ENCODE measurements around the gene GPR158.
"Not testable (repeated sequence)": the region's sequence is repeated elsewhere in the genome, so short reads cannot be mapped to it uniquely, and the experiment has no call there.

GPR158 gene

GRCh38 chr10:25339966-25340365 is 165.2 kb downstream of the GPR158 start:
- no peak for DNase-seq (ENCODE audit: low read depth)
- TF ChIP-seq, protein P1, sequence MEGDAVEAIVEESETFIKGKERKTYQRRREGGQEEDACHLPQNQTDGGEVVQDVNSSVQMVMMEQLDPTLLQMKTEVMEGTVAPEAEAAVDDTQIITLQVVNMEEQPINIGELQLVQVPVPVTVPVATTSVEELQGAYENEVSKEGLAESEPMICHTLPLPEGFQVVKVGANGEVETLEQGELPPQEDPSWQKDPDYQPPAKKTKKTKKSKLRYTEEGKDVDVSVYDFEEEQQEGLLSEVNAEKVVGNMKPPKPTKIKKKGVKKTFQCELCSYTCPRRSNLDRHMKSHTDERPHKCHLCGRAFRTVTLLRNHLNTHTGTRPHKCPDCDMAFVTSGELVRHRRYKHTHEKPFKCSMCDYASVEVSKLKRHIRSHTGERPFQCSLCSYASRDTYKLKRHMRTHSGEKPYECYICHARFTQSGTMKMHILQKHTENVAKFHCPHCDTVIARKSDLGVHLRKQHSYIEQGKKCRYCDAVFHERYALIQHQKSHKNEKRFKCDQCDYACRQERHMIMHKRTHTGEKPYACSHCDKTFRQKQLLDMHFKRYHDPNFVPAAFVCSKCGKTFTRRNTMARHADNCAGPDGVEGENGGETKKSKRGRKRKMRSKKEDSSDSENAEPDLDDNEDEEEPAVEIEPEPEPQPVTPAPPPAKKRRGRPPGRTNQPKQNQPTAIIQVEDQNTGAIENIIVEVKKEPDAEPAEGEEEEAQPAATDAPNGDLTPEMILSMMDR (IDR thresholded peaks at IDR 0.05; ENCODE audit: insufficient read depth, low read depth, low read length, missing control alignments): no peak
- no peak overlapping the region for H3K4me3 ChIP-seq (ENCODE audit: low read length)

GRCh38 chr10:25349520-25349919 is 174.7 kb downstream of the GPR158 start:
- no peak overlapping the region for H3K4me3 ChIP-seq (ENCODE audit: low read length)
- TF ChIP-seq, protein P1 (IDR thresholded peaks at IDR 0.05; ENCODE audit: insufficient read depth, low read depth, low read length, missing control alignments): no peak
- DNase-seq (ENCODE audit: low read depth): no peak

- no peak overlapping the region for H3K4me3 ChIP-seq (ENCODE audit: low read length)
- TF ChIP-seq, protein P1 (IDR thresholded peaks at IDR 0.05; ENCODE audit: insufficient read depth, low read depth, low read length, missing control alignments): no peak
- no peak for DNase-seq (ENCODE audit: low read depth)
These were observed 181.8 kb downstream of the GPR158 start for GRCh38 chr10:25356609-25357008.

GRCh38 chr10:25357269-25357668 is 182.5 kb downstream of the GPR158 start:
- no peak for DNase-seq (ENCODE audit: low read depth)
- TF ChIP-seq, protein P1 (IDR thresholded peaks at IDR 0.05; ENCODE audit: insufficient read depth, low read depth, low read length, missing control alignments): no peak
- no peak overlapping the region for H3K4me3 ChIP-seq (ENCODE audit: low read length)

GRCh38 chr10:25382029-25382810 is 207.4 kb downstream of the GPR158 start:
- no peak for DNase-seq (ENCODE audit: low read depth)
- no peak overlapping the region for H3K4me3 ChIP-seq (ENCODE audit: low read length)
- TF ChIP-seq, protein P1 (IDR thresholded peaks at IDR 0.05; ENCODE audit: insufficient read depth, low read depth, low read length, missing control alignments): no peak

- DNase-seq (ENCODE audit: low read depth); H3K4me3 ChIP-seq (ENCODE audit: low read length): not testable (repeated sequence)
These were observed 208.1 kb downstream of the GPR158 start for GRCh38 chr10:25382901-25383300.

DNA sequence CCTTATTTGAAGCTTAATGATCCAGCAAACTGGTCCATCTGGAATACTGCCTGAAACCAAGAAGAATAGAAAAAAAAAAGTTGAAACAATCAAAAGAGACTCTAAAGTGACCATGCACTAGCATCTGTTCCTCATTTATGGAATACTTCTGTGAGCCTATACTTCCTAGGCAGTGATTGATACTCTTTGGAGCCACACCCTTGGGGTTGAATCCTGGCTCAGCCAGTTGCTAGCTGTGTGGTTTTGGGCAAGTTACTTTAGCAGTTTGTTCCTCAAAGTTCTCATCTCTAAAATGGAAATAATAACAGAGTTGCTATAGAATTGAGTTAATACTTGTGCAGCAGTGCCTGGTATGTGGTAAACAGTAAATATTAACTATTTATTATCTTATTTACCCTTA is 208.9 kb downstream of the GPR158 start:
- no peak for DNase-seq (ENCODE audit: low read depth)
- TF ChIP-seq, protein P1 (IDR thresholded peaks at IDR 0.05; ENCODE audit: insufficient read depth, low read depth, low read length, missing control alignments): no peak
- no peak overlapping the region for H3K4me3 ChIP-seq (ENCODE audit: low read length)

Data from epithelial cell of esophagus (primary cell).